Right cardiac atrium (tissue), 5 donors: Measurements from ENCODE around the gene RASGEF1C. TPM values are rescaled to one million over a fixed set of nuclear protein-coding genes. Genes with fewer than 3 reads are reported as not detected.

Source experiments
- ATAC-seq, 2 donors: fragments of 200-7000 bp; cut with Tn5 transposase; one replicate each; pipeline versions ENCODE4 v1.8.0 to v1.9.1; 2020; ENCODE audit warnings: moderate library complexity in 2 of 2, mild to moderate bottlenecking in 1 of 2
- DNase-seq, 3 donors: peaks; one replicate each; pipeline ENCODE4 v3.0.0-alpha.2; 2020
- H3K27ac ChIP-seq: one replicate; pipeline ENCODE4 v1.5.1; 2013; ENCODE audit warnings: mild to moderate bottlenecking, low read length, control low read depth, moderate library complexity
- H3K27me3 ChIP-seq: one replicate; pipeline ENCODE4 v1.6.1; 2013; ENCODE audit not compliant: control insufficient read depth, insufficient read depth
- H3K4me1 ChIP-seq: one replicate; pipeline ENCODE4 v1.6.1; 2013; ENCODE audit warnings: low read length; ENCODE audit not compliant: control insufficient read depth, insufficient read depth
- H3K4me3 ChIP-seq: one replicate; pipeline ENCODE4 v1.5.1; 2013; ENCODE audit warnings: low read length, control low read depth
- H3K9me3 ChIP-seq: one replicate; pipeline ENCODE4 v1.6.1; 2013; ENCODE audit warnings: low read length; ENCODE audit not compliant: control insufficient read depth
- WGBS: extraction: QIAGEN DNeasy Blood & Tissue Kit; methylation state at CpG from one replicate; pipeline ENCODE4 v1.1.7; 2013; 5-methylcytosine and 5-hydroxymethylcytosine counted together
- intact Hi-C, 4 donors: fragments of 100-400 bp; cut with DNase I; formaldehyde crosslinking; loops; one replicate each; pipeline versions ENCODE4 v1.11.0 to v1.14.0; 2022 to 2023
- polyA plus RNA-seq: library from polyadenylated mRNA; stranded (reverse); fragments of 200-250 nt; gene quantifications from one replicate; pipeline ENCODE4 v1.2.3, GENCODE V29; 2013
- total RNA-seq, 4 donors: library from RNA; stranded (reverse); fragmentation: NEBNext Ultra II Directional; extraction: Animal tissue kit (Norgen Biotek cat#: 25700); gene quantifications; one replicate each; pipeline ENCODE4 v1.2.1, GENCODE V29; 2021
- donor health status: healthy with polysubstance abuse.
- donor health status: DM: no; HTN: yes; CAD: no.
- donor health status: DM: no; HTN: no; CAD: no.
- donor health status: DM: no; HTN: yes; CAD: no; lungs with severe emphysema.
- donor health status: DM: yes; HTN: yes; CAD: no.

Gene RASGEF1C
- total and polyA plus RNA-seq, 5 donors: 0.39 to 0.82 (median 0.54) TPM

GRCh38 chr5:180199390-180199789 is 9.6 kb downstream of the RASGEF1C start:
- ATAC-seq: no peak
- intact Hi-C loops: no loop called here
- Histone ChIP-seq H3K9me3 (no peaks in the 10 kb centered on the region), H3K4me3 (no peak overlapping the region), H3K27ac (no peak overlapping the region), H3K4me1 (no peaks in the 10 kb centered on the region), H3K27me3 (no peaks in the 10 kb centered on the region)
- no peak for DNase-seq
- 70% methylated on average over 8 of the region's 8 CpGs for WGBS

DNA sequence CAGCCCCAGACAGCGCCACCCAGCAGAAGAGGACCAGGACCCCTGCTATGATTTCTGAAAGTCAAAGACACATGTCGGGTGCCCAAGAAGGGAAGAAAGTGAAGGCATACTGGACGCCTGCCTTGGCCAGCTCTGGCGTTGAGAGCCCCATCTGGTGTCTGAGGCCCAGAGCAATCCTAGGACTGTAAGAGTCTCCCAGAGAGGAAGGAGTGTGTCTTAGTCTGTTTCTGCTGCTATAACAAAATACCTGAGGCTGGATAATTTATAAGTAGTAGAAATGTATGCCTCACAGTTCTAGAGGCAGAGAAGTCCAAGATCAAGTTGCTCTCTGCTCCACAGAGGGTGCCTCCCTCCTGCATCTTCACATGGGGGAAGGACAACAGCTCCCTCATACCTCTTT is 10.8 kb downstream of the RASGEF1C start:
- H3K9me3 ChIP-seq: no peaks in the 10 kb centered on the region
- intact Hi-C loops: no loop called here
- no peaks in the 10 kb centered on the region for H3K27me3 ChIP-seq
- WGBS: 94% methylated on average over 4 of the region's 4 CpGs
- DNase-seq: no peak
- H3K4me1 ChIP-seq: no peaks in the 10 kb centered on the region
- H3K4me3 ChIP-seq: no peak overlapping the region
- H3K27ac ChIP-seq: no peak overlapping the region
- ATAC-seq: no peak

GRCh38 chr5:180197016-180197702 is 11.9 kb downstream of the RASGEF1C start:
- H3K9me3 ChIP-seq: no peaks in the 10 kb centered on the region
- H3K27ac ChIP-seq: no peak overlapping the region
- no peak overlapping the region for H3K4me3 ChIP-seq
- H3K27me3 ChIP-seq: no peaks in the 10 kb centered on the region
- ATAC-seq (no peak), DNase-seq (no peak)
- no peaks in the 10 kb centered on the region for H3K4me1 ChIP-seq
- WGBS: 75% methylated on average over 14 of the region's 14 CpGs
- intact Hi-C loops: no loop called here

GRCh38 chr5:180194410-180195345 is 14.3 kb downstream of the RASGEF1C start:
- DNase-seq (peak in 1 of 3 donors; percentile 22), ATAC-seq (no peak)
- intact Hi-C loops: no loop called here
- Histone ChIP-seq H3K9me3 (no peaks in the 10 kb centered on the region), H3K27me3 (no peaks in the 10 kb centered on the region), H3K27ac (no peak overlapping the region), H3K4me3 (no peak overlapping the region), H3K4me1 (no peaks in the 10 kb centered on the region)
- WGBS: 90% methylated on average over 34 of the region's 34 CpGs

- ATAC-seq: no peak
- Histone ChIP-seq H3K9me3 (no peaks in the 10 kb centered on the region), H3K27ac (no peak overlapping the region), H3K4me3 (no peak overlapping the region), H3K27me3 (no peaks in the 10 kb centered on the region), H3K4me1 (no peaks in the 10 kb centered on the region)
- WGBS: 93% methylated on average over 24 of the region's 24 CpGs
- intact Hi-C loops: no loop called here
- peak in 1 of 3 donors; percentile 21 for DNase-seq
Observed at GRCh38 chr5:180193749-180194375, 15.1 kb downstream of the RASGEF1C start.

GRCh38 chr5:180191716-180192115 is 17.3 kb downstream of the RASGEF1C start:
- WGBS: 53% methylated on average over 6 of the region's 6 CpGs
- no peaks in the 10 kb centered on the region for H3K4me1 ChIP-seq

DNA sequence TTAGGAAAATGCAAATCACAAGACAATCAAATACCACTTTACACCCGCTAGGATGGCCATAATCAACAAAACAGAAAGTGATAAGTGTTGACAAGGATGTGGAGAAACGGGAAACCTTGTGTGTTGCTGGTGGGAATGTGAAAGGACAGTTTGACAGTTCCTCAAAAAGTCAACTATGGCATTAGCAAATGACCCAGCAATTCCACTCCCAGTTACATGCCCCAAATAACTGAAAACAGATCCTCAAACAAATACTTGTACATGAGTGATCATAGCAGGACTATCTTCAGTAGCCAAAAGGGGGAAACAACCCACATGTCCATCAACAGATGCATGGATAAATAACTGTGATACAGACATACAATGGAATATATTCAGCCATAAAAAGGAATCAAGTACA is 21.2 kb downstream of the RASGEF1C start:
- no peak overlapping the region for H3K27ac ChIP-seq
- no peak for ATAC-seq
- whole genome bisulfite sequencing: 73% methylated on average over 2 of the region's 2 CpGs

More at GRCh38 chr5:180191716-180192115, 17.3 kb downstream of the RASGEF1C start:
- intact Hi-C loops: no loop called here
- Histone ChIP-seq H3K27ac (no peak overlapping the region), H3K27me3 (no peaks in the 10 kb centered on the region), H3K9me3 (no peaks in the 10 kb centered on the region), H3K4me3 (no peak overlapping the region)
- DNase-seq: no peak
- no peak for ATAC-seq

DNA sequence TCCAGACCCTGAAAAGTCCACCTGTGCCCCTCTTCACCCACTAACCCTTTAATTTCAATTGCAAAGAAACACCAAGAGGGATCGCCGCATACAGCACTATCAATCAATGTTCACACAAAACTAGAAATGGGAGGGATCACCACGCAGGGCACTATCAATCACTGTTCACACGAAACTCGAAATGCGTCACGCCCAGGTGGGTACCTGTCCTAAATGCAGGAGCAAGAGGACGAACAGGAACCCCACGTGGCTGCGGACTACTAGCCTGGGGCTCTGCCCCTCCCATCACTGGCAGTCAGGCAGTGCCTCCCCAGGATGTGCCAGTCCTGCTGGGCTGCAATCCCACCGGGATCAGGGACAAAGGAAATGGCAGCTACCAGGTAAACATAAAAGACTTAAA is 28.2 kb downstream of the RASGEF1C start:
- 84% methylated on average over 11 of the region's 11 CpGs for WGBS
- no peak overlapping the region for H3K27ac ChIP-seq
- peaks cover 2% of the 10 kb centered on the region for H3K9me3 ChIP-seq
- intact Hi-C loops: no loop called here
- H3K4me1 ChIP-seq: no peaks in the 10 kb centered on the region
- no peak overlapping the region for H3K4me3 ChIP-seq
- ATAC-seq: no peak
- no peak for DNase-seq
- no peaks in the 10 kb centered on the region for H3K27me3 ChIP-seq

More for the DNA sequence above, 21.2 kb downstream of the RASGEF1C start:
- no peak for DNase-seq
- Histone ChIP-seq H3K27me3 (no peaks in the 10 kb centered on the region), H3K9me3 (peaks cover 2% of the 10 kb centered on the region), H3K4me1 (no peaks in the 10 kb centered on the region), H3K4me3 (no peak overlapping the region)
- intact Hi-C loops: no loop called here

DNA sequence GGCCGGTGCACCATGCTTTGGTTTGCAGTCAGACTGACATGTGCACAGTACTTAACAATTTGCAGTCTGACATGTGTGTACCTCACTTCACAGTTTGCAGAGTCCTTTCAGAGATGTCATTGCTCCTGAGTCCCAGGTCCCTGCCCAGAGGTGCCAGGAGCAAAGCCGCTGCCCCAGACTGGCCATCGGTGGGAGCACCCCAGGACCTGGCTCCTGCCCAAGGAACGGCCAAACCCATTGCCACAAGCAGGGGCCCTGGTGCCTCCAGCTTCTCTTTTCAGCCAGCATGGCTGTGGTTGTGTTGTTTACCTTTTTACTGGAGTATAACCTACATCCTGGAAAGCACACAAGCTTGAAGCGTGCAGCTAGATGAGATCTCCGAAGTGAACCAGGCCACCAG is 28.6 kb downstream of the RASGEF1C start:
- Histone ChIP-seq H3K4me3 (no peak overlapping the region), H3K27ac (no peak overlapping the region), H3K27me3 (no peaks in the 10 kb centered on the region), H3K4me1 (no peaks in the 10 kb centered on the region), H3K9me3 (no peaks in the 10 kb centered on the region)
- no peak for DNase-seq
- ATAC-seq: no peak
- 80% methylated on average over 6 of the region's 6 CpGs for WGBS
- intact Hi-C loops: no loop called here

DNA sequence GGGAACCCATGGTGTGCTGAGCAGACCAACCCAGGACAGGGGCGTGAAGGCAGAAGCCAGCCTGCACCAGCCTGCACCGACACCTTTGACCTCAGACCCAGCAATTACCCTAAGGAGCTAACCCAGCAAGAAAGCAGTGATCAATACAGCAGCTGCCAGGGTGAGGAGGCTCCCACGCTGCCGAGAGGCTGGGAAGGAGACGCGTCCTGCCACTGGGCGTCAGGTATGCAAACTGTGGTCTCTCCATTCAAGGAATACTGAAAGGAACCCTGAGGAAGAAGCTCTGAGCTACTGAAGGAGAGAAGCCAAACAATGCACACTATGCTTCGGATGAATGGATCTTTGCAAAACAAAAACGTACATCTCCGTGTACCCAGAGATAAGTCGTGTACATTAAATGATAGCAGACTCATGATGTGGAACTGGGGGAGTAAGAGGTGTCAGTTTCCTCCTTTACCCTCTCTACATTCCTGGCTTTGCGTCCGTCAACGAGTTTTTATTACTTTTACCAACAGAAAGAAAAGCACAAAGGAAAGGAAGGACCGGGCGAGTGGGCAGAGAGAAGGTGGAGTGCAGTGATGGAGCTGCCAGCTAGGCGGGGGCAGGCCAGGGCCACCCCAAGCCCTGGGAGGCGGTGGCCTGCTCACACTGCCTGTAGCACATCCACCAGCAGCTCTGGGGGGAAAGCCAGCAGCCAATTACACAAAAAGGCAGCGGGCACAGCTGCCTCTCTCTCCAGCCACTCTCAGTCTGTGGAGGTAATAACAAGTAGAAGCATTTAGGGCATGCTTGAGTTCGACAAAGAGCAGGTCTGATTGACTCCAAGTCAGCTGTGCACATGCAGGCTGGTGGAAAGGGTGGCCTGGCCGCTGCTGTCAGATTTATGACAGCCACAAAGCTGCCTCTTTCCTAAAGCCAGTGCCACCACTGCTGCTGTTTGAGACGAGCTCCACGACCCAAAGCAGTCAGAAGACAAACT is 29.3 kb downstream of the RASGEF1C start:
- no peak for DNase-seq
- no peak for ATAC-seq
- intact Hi-C loops: no loop called here
- WGBS: 70% methylated on average over 23 of the region's 23 CpGs
- no peaks in the 10 kb centered on the region for H3K4me1 ChIP-seq
- H3K4me3 ChIP-seq: no peak overlapping the region
- H3K27me3 ChIP-seq: no peaks in the 10 kb centered on the region
- H3K9me3 ChIP-seq: no peaks in the 10 kb centered on the region
- H3K27ac ChIP-seq: no peak overlapping the region
